GM23338 (cell line): ENCODE data around the gene CACNA2D3. TPM values are rescaled to one million over a fixed set of nuclear protein-coding genes. Genes with fewer than 3 reads are reported as not detected.

Source experiments
- ATAC-seq: fragments of 200-7000 bp; cut with Tn5 transposase; 3 replicates; pipeline ENCODE4 v1.9.1; 2020
- DNase-seq: peaks from one replicate; pipeline ENCODE4 v3.0.0-alpha.2; 2015; ENCODE audit warnings: low spot score
- H2AFZ ChIP-seq: fragments of 200-600 bp; sonication (generic); 2 replicates; pipeline ENCODE4 v1.8.0; 2016; ENCODE audit warnings: antibody characterized with exemption, mild to moderate bottlenecking, moderate library complexity
- H3F3A ChIP-seq: fragments of 200-600 bp; sonication (generic); replicated peaks from 2 replicates; pipeline ENCODE4 v1.8.0; 2017; ENCODE audit warnings: antibody characterized with exemption, mixed run types, low read depth
- H3K27ac ChIP-seq: fragments of 200-600 bp; sonication (generic); 2 replicates; pipeline ENCODE4 v1.6.1; 2016; ENCODE audit warnings: low read depth
- H3K27me3 ChIP-seq: fragments of 200-600 bp; sonication (generic); 2 replicates; pipeline ENCODE4 v1.8.0; 2016; ENCODE audit warnings: mild to moderate bottlenecking, mixed run types, moderate library complexity; ENCODE audit not compliant: insufficient read depth
- H3K36me3 ChIP-seq: fragments of 200-600 bp; sonication (generic); 2 replicates; pipeline ENCODE4 v1.8.0; 2016; ENCODE audit warnings: mild to moderate bottlenecking; ENCODE audit not compliant: insufficient read depth
- H3K4me1 ChIP-seq: fragments of 200-600 bp; sonication (generic); 2 replicates; pipeline ENCODE4 v1.8.0; 2016; ENCODE audit warnings: mild to moderate bottlenecking, moderate library complexity; ENCODE audit not compliant: insufficient read depth
- H3K4me2 ChIP-seq: fragments of 200-600 bp; sonication (generic); 2 replicates; pipeline ENCODE4 v1.7.1; 2017; ENCODE audit warnings: mixed run types
- H3K4me3 ChIP-seq: fragments of 200-600 bp; sonication (generic); 2 replicates; pipeline ENCODE4 v1.6.1; 2016; ENCODE audit warnings: mixed run types
- H3K79me2 ChIP-seq: fragments of 200-600 bp; sonication (generic); replicated peaks from 2 replicates; pipeline ENCODE4 v1.8.0; 2017; ENCODE audit warnings: mild to moderate bottlenecking; ENCODE audit not compliant: insufficient read depth
- H3K9me2 ChIP-seq: fragments of 200-600 bp; sonication (generic); 2 replicates; pipeline ENCODE4 v1.8.0; 2017; ENCODE audit not compliant: insufficient read depth
- H4K20me1 ChIP-seq: fragments of 200-600 bp; sonication (generic); replicated peaks from 2 replicates; pipeline ENCODE4 v1.8.0; 2017; ENCODE audit warnings: mild to moderate bottlenecking; ENCODE audit not compliant: insufficient read depth
- H3K27ac Mint-ChIP-seq: 2 replicates; pipeline ENCODE4 v1.8.0; 2020; ENCODE audit warnings: inconsistent platforms, mild to moderate bottlenecking, moderate library complexity, mixed read lengths
- H3K27me3 Mint-ChIP-seq: 3 replicates; pipeline ENCODE4 v1.8.0; 2022; ENCODE audit warnings: low read depth, mild to moderate bottlenecking, moderate library complexity, mixed read lengths, inconsistent platforms; ENCODE audit not compliant: insufficient read depth, poor library complexity
- H3K36me3 Mint-ChIP-seq: 3 replicates; pipeline ENCODE4 v1.8.0; 2021; ENCODE audit warnings: low read depth, mild to moderate bottlenecking, inconsistent platforms, moderate library complexity, mixed read lengths
- H3K4me1 Mint-ChIP-seq: 3 replicates; pipeline ENCODE4 v1.8.0; 2020; ENCODE audit warnings: mild to moderate bottlenecking, inconsistent platforms, mixed read lengths
- H3K4me3 Mint-ChIP-seq: 3 replicates; pipeline ENCODE4 v1.8.0; 2021; ENCODE audit warnings: moderate library complexity, mild to moderate bottlenecking, inconsistent platforms, mixed read lengths
- H3K9me3 Mint-ChIP-seq: 3 replicates; pipeline ENCODE4 v1.8.0; 2020; ENCODE audit warnings: moderate library complexity, mild to moderate bottlenecking, inconsistent platforms, mixed read lengths
- CTCF ChIP-seq, 2 experiments: fragments of 200-600 bp in 1 of 2; sonication (generic) in 1 of 2; conservative IDR thresholded peaks; 2 replicates each; pipeline versions ENCODE4 v1.5.1 to v1.6.1; 2016 to 2017; ENCODE audit warnings: antibody characterized with exemption in 2 of 2, low read depth in 2 of 2, mild to moderate bottlenecking in 2 of 2, moderate library complexity in 1 of 2
- EZH2 ChIP-seq: fragments of 200-600 bp; sonication (generic); IDR thresholded peaks from one replicate; pipeline ENCODE4 v1.8.0; 2017; ENCODE audit warnings: antibody characterized with exemption, mild to moderate bottlenecking, low read depth; ENCODE audit not compliant: unreplicated experiment
- EZH2phosphoT487 ChIP-seq: fragments of 200-600 bp; sonication (generic); IDR thresholded peaks from one replicate; pipeline ENCODE4 v1.8.1; 2018; ENCODE audit warnings: antibody characterized with exemption; ENCODE audit not compliant: unreplicated experiment
- JUNB ChIP-seq: IDR thresholded peaks from one replicate; pipeline ENCODE4 v1.6.1; 2016; ENCODE audit warnings: antibody characterized with exemption; ENCODE audit not compliant: unreplicated experiment
- NANOG ChIP-seq: IDR thresholded peaks from 2 replicates; pipeline ENCODE4 v1.6.1; 2016; ENCODE audit warnings: antibody characterized with exemption, borderline replicate concordance
- POLR2AphosphoS5 ChIP-seq: IDR thresholded peaks from 2 replicates; pipeline ENCODE4 v1.6.1; 2016; ENCODE audit warnings: antibody characterized with exemption, low read depth
- STAT1 ChIP-seq: IDR thresholded peaks from one replicate; pipeline ENCODE4 v1.6.1; 2016; ENCODE audit warnings: antibody characterized with exemption; ENCODE audit not compliant: unreplicated experiment
- ZNF331 ChIP-seq: fragments of 250-450 bp; sonication (Bioruptor Pico); IDR thresholded peaks from 2 replicates; pipeline ENCODE4 v1.5.0; 2020; ENCODE audit warnings: low read depth, mild to moderate bottlenecking, moderate library complexity
- ZNF462 ChIP-seq: fragments of 250-450 bp; sonication (Bioruptor Pico); IDR thresholded peaks from 2 replicates; pipeline ENCODE4 v1.5.0; 2020; ENCODE audit warnings: mild to moderate bottlenecking, moderate library complexity
- polyA plus RNA-seq: library from polyadenylated mRNA; unstranded; fragments of >200 nt; fragmentation: Nextera tagmentation; extraction: Ambion mirVana; gene quantifications from 2 replicates; pipeline ENCODE4 v1.2.1, GENCODE V29; 2016
- total RNA-seq: library from RNA; depleted of rRNA; stranded (reverse); fragments of >200 nt; shearing (Covaris generic); gene quantifications from 2 replicates; pipeline ENCODE4 v1.2.3, GENCODE V29; 2014

Gene CACNA2D3
- total and polyA plus RNA-seq, 2 experiments from 2014 or later, result 2.2 to 2.3 TPM

GRCh38 chr3:54211097-54211496 is 88.7 kb downstream of the CACNA2D3 start:
- Histone ChIP-seq H4K20me1 (no peaks in the 10 kb centered on the region), H3F3A (no peaks in the 10 kb centered on the region), H3K4me3 (no peak overlapping the region), H3K4me1 (no peaks in the 10 kb centered on the region), H3K27ac (no peak overlapping the region), H3K36me3 (0 out of 2 replicates have a peak, but pooled peaks cover 3% of the 10 kb centered on the region), H3K79me2 (no peaks in the 10 kb centered on the region), H3K27me3 (no peaks in the 10 kb centered on the region), H3K4me2 (no peak overlapping the region), H2AFZ (no peak overlapping the region), H3K9me2 (0 out of 2 replicates have a peak, but pooled peaks cover 6% of the 10 kb centered on the region)
- TF ChIP-seq NANOG, result no peak
- no peak for TF ChIP-seq STAT1
- no peak for TF ChIP-seq EZH2phosphoT487
- TF ChIP-seq EZH2, result no peak
- ATAC-seq (no peak), DNase-seq (no peak)
- Mint-ChIP-seq H3K27ac (no peak overlapping the region), H3K36me3 (no peaks in the 10 kb centered on the region), H3K9me3 (peaks cover 11% of the 10 kb centered on the region), H3K4me1 (no peaks in the 10 kb centered on the region; the same call in 1 of the 3 replicates), H3K27me3 (no peaks in the 10 kb centered on the region), H3K4me3 (no peak overlapping the region)

GRCh38 chr3:54212723-54213122 is 90.4 kb downstream of the CACNA2D3 start:
- no peak overlapping the region for H3K27ac Mint-ChIP-seq
- no peak overlapping the region for H3K27ac ChIP-seq
- no peak overlapping the region for H3K4me2 ChIP-seq
- peaks cover 11% of the 10 kb centered on the region for H3K9me3 Mint-ChIP-seq
- no peaks in the 10 kb centered on the region for H3K27me3 Mint-ChIP-seq
- TF ChIP-seq POLR2AphosphoS5, result no peak
- TF ChIP-seq JUNB, result no peak
- no peak for TF ChIP-seq CTCF (conservative IDR thresholded peaks at IDR 0.05; ENCODE audit: low read depth in 2 of 2)
- TF ChIP-seq EZH2, result no peak
- TF ChIP-seq ZNF331 (CRISPR knock-in tag), result no peak
- H3K4me3 Mint-ChIP-seq, result no peak overlapping the region
- no peaks in the 10 kb centered on the region; the same call in 2 of the 3 replicates for H3K4me1 Mint-ChIP-seq
- H3K36me3 Mint-ChIP-seq, result no peaks in the 10 kb centered on the region
- H3K4me3 ChIP-seq, result no peak overlapping the region
- H3K9me2 ChIP-seq, result 0 out of 2 replicates have a peak, but pooled peaks cover 6% of the 10 kb centered on the region
- H3F3A ChIP-seq, result no peaks in the 10 kb centered on the region
- H3K79me2 ChIP-seq, result no peaks in the 10 kb centered on the region
- H2AFZ ChIP-seq, result no peak overlapping the region
- ATAC-seq (no peak), DNase-seq (no peak)
- 0 out of 2 replicates have a peak, but pooled peaks cover 3% of the 10 kb centered on the region for H3K36me3 ChIP-seq
- H4K20me1 ChIP-seq, result no peaks in the 10 kb centered on the region
- H3K27me3 ChIP-seq, result no peaks in the 10 kb centered on the region
- no peaks in the 10 kb centered on the region for H3K4me1 ChIP-seq

DNA sequence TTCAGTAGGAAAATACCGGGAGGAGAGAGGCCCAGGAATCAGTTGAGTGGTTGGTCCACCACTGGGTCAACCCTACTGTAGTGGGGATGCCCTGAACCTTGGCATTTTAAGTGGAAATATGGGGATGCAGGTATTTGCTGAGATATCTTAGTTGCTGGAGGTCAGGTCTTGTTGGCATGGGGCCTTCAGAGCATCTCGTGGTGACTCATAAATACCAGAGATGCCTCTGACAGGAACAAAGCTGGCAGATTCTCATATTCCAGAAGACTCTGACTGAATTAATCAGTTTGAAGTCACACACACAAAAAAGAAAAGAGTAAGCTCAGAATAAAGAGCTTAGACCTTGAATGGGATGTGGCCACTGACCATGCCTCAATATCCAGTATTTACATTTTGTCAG is 91.6 kb downstream of the CACNA2D3 start:
- Mint-ChIP-seq H3K4me1 (no peaks in the 10 kb centered on the region; the same call in 2 of the 3 replicates), H3K36me3 (no peaks in the 10 kb centered on the region), H3K27me3 (no peaks in the 10 kb centered on the region), H3K4me3 (no peak overlapping the region), H3K27ac (no peak overlapping the region), H3K9me3 (peaks cover 8% of the 10 kb centered on the region)
- 0 out of 2 replicates have a peak, but pooled peaks cover 3% of the 10 kb centered on the region for H3K36me3 ChIP-seq
- H3K4me3 ChIP-seq, result no peak overlapping the region
- no peaks in the 10 kb centered on the region for H3K4me1 ChIP-seq
- no peak overlapping the region for H3K27ac ChIP-seq
- DNase-seq (no peak), ATAC-seq (no peak)
- no peaks in the 10 kb centered on the region for H4K20me1 ChIP-seq
- H3K4me2 ChIP-seq, result no peak overlapping the region
- no peaks in the 10 kb centered on the region for H3F3A ChIP-seq
- no peaks in the 10 kb centered on the region for H3K27me3 ChIP-seq
- no peak overlapping the region for H2AFZ ChIP-seq
- H3K9me2 ChIP-seq, result 0 out of 2 replicates have a peak, but pooled peaks cover 6% of the 10 kb centered on the region
- no peaks in the 10 kb centered on the region for H3K79me2 ChIP-seq
- TF ChIP-seq POLR2AphosphoS5 (no peak), ZNF462 (CRISPR knock-in tag) (no peak)
